OCI-M2 (cell line): ENCODE results near the gene LRRC4B.

Experiments used
- DNase-seq: peaks from one replicate; lab custom pipeline; 2025; ENCODE audit not compliant: unreplicated experiment; lab: John Stamatoyannopoulos, UW

LRRC4B gene

DNA sequence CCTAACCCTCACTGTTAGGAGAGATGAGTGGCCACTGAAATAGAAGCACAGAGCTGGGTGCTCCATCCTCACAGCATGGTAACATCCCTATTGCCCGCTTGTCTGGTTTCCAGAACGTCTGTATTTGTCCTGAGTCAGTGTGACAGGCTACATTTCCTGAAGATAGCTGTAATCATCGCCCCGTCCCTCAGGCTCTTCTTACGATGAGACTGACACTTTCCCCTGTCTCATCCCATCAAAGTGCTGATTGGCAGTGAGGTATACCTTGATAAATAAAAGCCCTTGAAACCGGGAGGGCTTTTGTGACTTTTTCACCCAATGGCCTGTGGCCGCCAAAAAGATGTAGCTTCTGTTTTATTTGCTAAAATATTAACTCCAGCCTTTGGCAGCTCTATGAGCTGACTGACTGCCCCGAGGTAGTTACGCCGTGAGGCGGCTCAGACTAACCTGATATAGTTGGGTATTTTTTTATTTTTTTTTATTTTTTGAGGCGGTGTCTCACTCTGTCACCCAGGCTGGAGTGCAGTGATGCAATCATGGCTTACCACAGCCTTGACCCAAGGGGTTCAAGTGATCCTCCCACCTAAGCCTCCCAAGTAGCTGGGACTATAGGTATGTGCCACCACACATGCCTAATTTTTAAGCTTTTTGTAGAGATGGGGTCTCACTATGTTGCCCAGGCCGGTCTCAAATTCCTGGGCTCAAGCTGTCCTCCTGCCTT, 5.7 kb upstream of the LRRC4B start:
- no peak for DNase-seq

DNA sequence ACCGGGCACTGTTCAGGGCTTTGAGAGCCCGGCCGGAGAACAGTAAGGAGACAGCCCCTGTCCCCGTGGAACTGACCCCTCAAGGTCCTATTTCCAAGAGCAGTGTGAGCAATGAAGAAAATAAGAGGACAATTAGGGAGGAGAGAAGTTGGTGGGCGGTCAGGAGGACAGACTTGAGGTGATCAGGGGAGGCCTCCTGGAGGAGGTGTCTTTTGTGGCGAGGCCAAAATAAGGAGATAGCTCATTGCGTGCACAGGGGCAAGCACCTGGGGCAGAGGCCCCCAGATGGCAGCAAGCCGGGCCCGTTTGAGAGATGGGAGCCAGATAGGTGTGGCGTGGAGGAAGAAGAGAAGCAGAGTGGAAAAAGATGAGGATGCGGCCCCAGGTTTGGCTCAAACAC, 2.8 kb upstream of the LRRC4B start:
- DNase-seq = no peak

DNA sequence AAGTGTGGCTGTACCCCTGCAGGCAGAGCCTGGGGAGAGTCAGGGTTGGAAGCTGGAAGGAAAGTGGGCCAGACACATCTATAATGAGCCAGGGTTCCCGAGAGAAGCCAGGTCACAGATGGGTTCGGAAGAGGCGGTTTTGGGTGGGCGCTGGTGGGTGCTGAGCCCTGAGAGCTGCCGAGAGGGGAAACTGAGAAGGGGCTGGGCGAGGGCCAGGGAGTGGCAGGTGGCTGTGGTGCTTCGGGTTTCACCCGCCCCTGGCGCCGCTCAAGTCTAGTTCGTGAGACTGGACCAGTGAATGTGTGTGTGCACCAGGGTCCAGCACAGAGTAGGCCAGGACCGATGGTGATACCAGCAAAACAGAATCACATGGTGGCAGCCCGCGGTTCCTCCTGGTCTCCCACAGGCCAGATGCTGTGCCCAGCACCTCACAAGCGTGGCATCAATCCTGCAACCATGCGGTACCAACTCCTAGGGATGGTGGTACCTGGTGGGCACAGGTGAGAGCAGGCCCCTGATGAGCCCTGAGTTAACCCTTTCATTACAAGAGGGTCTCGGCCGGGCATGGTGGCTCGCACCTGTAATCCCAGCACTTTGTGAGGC, 1.8 kb upstream of the LRRC4B start:
- no peak for DNase-seq

DNA sequence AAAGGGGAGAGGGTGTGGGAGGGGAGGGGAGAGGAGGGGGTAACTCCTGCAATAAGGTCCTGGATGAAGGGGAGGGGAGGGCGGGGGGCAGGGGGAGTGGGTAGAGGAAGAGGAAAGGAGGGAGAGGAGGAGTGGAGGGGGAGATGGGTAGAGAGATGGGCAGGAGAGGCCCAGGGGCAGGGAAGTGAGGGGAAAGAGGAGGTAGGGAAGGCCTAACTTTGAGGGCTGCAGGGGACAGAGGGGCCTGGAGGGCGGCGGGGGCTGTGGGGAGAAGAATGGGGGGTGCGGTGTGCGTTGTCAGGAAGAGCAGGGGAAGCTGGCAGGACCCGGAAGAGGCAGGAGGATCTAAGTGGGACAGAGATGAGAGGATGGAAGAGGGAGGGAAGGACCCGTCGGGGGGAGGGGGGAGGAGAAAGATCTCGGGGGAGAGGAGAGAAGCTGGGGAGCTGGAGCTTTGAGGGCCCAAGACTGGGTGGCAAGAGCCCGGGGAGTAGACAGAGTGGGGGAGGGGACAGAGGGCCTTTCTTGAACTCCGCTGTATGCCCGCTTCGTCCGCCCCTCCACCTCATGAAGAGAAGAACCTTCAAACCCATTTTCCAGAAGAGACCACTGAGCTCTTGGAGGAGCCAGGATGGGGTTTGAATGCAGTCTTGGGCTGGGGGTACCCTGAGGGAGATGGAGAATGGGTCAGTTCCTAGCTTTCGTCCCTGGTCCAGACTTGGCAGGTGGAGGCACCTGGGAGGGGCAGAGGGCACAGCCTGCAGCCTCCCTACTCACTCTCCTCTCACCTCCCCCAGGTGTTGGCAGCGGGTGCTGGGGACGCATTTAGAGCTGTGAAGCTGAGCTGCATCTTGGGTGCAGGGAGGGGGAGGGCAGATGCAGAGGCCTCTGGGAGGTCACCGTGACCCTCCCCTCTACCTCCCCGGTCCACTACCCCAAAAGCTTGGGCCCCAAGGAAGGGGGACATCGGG, 778 bp upstream of the LRRC4B start:
- DNase-seq = no peak

DNA sequence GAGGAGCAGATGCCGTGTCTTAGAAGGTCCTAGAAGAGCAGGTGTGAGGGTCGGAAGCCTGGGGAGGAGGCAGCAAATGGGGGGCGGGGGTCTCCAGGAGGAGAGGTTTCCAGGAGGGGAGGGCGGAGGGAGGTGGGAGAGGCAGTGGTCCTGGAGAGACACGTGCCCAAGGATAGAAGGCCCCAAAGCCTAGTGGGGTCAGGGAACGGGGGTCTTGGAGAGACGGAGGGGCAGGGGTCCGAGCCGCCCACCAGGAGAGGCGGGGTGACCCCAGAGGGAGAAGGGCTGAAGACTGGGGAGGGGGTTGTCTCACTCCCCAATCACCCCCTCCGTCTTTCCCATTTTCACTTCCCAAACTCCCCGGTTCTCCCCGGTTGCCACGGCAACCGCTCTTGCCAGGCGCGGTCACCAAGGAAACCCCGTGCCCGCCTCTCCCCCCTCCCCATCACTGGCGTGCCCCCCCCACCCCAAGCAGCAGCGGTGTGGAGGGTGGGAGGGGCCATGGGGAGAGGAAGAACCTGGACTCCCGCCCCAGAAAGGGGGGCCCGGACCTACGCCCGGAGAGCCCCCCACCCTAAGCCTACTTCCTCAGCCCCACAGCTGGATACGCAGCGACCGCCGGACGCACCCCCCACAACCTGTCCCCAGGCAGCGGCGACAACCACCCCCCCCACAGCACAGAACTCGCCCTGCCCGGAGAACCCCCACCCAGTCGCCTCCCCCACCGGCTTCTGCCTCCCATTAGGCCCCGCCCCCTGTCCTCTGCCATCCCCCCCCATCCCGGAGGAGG, 988 bp downstream of the LRRC4B start:
- DNase-seq = no peak

DNA sequence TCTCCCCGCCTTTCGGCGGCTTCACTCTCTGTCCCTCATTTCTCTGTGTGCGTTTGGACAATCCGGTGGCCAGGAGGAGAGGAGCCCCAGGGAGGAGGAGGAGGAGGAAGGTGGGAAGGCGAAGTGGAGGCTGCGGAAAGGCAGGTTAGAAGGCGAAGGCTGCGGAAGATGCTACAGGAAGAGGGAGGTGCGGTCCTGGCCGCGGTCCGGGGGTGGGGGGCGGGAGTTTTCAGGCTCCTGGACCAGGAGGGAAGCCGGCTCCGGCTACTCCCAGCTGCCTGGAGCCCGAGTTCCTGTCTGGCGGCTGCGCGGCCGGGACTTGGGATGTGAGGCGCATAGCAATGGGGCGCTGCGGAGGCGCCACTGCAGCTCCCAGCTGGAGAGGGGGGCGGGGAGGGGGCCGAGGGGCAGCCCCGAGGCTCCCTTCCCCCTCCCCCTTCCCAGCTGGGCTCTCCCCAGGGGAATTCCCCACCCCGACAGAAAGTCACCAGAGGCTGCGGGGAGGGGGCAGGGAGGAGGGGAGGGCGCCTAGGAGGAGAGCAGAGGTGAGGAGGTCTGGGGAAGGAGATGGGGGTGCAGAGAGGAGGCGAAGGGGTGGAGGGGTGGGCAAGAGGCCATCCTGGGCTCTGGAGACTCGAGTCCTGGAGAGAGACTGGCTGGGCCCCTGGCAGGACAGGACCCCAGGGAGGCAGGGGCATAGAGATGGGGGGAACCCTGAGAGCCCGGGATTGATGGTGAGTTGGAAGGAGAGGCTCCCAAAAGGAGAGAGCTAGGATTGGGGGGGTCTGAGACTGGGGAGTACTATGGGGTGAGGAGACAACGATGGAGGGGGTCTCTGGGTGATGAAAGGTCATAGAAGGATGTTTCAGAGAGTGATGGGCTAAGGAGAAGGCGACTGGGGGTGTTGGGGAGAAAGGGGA, 2.0 kb downstream of the LRRC4B start:
- no peak for DNase-seq

DNA sequence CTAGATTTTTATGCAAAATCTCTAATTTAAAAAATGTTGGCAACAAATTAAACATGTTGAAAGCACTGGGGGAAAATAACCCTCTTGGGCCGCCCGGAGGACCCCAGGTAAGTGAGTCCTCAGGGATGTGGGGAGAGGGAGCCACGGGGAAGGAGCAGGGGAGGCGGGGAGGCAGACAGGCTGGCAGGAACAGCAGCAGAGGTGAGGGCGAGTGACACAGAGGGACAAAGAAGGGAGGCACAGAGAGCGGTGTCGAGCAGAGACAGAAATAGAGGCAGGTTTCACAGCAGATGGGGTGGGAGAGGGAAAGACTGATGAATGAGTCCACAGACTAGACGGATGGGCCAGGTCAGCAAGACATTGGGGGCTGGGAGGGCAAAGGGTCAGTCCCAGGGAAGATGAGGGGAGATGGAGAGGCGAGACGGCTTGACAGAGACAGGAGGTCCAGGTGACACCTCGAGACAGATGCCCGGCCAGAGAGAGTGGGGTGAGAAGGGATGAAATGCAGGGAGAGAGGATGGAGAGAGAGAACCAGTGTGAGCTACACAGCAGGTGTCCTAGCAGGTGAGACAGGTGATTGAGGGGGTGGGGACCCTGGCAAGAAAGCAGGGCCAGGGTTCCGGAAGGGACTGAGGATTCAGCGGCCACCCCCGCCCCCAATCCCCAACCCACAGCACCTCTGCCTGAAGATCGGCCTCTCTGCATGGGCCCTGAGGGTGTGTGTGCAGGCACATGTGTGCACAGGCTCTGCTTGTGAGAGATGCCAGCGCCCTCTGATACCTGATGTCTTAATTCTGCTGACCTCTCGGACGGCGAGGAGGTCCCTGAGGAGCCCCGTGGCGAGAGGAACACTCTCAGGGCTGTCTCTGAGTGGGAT, 3.8 kb downstream of the LRRC4B start:
- no peak for DNase-seq

DNA sequence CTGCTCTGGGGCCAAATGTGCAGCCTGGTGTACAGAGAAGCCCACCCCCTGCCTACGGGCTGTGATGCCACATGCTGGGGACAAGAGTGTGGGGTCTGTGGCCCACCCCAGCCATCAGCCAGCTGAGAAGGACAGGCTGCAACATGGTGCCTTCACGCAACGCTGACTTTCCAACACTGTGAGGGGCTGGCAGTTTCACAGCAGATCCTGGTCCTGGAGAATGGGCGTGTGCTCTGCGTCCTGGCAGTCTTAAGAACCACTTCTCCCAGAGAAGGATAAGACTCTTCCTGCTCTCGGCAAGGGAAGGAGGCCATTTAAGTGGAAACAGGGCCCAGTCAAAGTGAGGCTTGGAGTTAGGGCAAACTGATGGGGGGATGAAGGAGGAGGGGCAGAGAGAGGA, 4.6 kb downstream of the LRRC4B start:
- no peak for DNase-seq

DNA sequence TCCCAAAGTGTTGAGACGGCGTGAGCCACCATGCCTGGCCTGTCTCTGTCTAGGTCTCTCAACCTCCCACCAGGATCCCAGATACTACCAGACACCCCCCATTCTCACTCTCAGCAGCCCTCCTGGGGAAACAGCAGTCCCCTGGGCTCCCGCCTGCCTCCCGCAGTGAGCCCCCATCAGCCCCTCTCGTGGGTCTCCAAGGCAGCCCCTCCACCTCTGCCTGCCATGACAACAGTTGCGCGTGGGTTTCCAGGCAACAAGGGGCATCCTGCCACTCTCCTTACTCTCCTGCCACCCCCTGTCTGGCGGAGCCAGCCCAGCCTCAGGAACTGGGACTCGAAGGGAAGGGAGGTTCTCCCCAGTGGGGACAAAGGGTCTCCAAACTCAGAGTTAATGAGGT, 5.2 kb downstream of the LRRC4B start:
- DNase-seq = no peak

DNA sequence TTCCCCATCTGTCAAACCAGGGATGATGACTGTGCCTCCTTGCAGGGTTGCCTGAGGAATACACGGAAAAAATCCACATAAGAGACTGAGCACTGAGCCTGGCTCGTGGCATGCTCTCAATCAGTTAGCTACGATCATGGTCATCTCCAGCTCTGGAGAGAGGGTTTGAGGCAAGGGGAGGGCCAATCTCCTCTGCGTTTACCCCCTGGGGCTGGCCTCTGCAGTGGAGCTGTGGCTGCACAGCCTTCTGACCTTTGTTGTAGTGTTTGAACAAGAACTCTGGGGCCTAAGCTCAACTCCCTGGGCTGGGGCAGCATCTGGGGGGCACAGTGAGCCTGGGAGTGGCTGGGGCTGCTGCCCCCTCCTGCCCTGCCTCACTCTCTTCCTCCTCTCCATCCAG, 5.9 kb downstream of the LRRC4B start:
- DNase-seq = no peak

DNA sequence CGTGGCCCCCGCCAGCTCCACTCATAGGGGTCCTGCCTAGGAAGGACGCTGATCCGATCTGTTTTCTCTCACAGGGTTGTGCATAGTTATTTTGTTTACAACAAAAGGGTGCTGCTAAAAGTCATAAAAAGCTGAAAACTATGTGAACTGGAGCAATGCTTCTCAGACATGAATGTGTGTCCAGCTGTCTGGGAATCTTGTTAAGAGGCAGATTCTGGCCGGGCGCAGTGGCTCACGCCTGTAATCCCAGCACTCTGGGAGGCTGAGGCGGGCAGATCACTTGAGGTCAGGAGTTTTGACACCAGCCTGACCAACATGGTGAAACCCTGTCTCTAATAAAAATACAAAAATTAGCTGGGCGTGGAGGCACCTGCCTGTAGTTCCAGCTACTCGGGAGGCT, 8.6 kb downstream of the LRRC4B start:
- no peak for DNase-seq

DNA sequence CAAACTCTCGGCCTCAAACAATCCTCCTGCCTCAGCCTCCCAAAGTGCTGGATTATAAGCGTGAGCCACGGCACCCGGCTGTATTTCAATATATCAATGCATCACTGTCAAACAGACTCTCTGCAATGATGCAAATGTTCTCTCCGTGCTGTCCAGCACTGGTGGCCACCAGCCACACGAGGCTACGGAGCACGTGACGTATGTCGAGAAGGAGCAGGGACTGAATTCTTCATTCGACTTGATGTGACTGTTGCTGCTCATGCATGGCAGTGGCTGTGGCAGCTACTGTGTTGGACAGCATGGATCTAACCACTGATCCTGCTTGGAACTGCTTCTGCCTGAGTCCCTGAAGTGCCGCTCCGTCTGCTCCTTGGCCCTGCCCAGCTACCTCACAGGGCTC, 9.8 kb downstream of the LRRC4B start:
- no peak for DNase-seq

DNA sequence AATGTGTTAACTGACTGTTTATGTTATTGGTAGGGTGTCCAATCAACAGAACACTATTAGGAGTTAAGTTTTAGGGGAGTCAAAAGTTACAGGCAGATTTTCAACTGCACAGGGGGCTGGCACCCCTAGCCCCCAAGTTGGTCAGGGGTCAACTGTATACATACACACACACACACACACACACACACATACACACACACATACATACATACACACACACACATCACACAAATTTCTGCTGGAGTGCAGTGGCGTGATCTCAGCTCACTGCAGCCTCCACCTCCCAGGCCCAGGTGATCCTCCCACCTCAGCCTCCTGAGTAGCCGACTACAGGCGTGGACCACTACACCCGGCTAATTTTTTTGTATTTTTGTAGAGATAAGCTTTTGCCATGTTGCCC, 10.2 kb downstream of the LRRC4B start:
- no peak for DNase-seq

DNA sequence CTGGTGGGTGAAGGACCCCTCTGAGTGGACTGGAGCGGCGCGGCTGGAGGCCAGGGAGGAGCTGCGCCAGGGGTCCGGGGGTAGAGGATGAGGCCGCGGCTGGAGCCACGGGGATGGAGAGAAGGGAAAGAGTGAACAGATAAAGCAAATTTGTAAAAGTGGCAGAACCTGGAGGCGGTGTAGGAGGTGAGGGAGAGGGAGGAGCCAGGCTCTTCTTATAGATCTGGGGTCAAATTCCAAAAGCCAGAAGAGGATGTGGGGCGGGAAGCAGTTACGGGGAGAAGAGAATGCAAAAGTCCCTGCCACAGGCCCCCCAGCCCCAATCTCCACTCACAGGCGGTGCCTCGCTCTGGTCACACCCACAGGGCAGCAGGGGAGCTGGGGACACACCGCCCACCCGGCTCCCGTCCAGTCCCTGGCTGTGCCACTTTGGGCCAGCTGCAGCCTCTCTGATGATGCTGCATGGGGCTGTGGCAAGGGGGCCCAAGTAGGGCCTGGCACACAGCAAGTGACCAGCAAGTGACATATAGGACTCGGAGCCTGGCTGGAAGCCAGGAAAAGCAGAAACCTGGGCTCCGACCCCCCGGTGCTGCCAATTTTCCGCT, 11.1 kb downstream of the LRRC4B start:
- DNase-seq = peak; percentile 61

DNA sequence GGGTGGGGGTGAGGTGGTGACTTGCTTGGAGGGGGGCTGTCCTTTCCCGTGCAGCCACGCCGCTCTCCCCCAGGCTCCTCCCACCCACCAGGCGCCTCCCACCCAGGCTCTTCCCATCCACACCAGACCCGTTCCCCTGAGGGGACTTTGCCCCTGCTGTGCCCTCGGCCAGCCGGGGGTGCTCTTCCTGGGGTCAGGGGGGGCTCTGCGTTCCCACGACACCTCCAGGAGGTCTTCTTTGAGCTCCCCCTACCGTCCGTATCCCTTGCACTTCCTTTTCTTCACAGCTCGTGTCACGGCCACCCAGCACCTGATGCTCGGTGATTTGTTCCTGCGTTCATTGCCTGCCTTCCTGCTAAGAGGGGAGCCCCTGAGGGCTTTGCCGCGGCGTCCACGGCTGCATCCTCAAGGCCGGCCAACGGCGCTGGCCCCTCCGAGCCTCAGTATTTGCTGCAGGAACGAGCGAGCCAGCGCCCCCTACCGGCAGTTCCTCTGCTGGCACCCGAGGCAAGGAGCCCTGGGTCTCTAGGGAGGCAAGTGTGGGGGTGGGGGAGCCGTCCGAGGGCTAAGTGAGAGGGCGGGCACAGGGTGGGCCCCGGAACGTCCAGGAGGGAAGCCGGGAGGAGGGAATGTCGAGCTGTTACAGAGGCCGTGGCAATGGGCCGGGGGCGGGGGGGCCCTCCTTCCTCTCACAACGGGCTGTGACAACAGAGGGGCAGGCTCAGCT, 11.8 kb downstream of the LRRC4B start:
- DNase-seq = peak; percentile 74

DNA sequence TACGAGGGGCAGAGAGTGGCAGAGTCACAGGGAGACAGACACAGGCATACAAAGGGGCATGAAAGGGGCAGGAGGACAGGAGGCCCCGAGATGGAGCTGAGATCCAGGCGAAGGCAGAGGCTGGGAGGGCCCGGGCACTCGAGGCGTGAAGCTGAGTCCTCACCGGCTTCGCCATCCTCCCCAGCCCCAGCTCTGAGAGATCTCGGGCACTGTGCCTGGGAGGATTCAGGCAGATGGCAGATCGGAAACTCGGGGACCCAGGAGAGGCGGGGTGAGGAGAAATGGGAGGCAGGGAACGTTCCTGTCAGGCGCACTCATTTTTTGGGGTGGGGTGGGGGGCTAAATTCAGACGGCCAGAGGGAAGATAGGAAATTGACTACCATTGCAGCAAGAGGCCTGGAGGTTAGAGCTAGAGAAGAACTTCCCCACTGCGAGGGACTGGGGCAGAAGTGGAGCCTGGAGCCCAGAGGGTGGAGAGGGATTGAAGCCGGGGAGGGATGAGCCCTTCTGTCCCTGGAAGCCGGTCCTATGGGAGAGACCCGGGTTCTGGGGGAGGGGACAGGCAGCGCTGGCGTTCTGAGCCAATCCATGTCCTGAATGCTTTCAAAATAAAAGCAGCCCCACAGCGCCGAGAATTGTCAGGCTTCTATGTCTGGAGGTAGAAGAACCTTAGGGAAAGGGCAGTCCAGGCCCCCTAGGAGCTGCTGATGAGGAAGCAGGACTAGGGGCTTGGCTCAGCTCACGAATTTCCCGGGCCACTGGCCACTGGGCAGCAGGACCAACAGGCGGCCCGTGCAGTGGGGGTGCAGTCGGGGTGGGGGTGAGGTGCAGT, 12.6 kb downstream of the LRRC4B start:
- no peak for DNase-seq

DNA sequence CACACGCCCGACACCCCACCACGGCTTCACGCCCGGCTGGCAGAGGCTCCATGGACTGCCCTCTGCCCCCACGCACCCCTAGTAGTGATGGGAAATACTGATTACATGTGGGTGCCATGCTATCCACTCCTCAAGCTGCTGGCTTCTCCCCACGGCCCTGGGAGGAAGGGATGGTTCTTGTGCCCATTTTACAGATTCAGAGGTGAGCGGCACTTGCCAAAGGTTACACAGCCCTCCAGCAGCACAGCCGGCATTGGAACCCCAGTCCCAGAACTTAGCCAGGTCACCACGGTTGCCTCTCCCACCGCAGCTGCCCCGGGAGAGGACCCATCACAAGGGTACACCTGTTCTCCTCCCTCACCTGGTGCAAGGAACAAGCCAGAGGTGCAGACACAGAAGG, 13.2 kb downstream of the LRRC4B start:
- no peak for DNase-seq
